Naive thymus-derived CD4-positive, alpha-beta T cell (primary cell): ENCODE measurements around the gene ZNF556. TPM values are rescaled to one million over a fixed set of nuclear protein-coding genes. Genes with fewer than 3 reads are reported as not detected.

ENCODE experiments used
- ATAC-seq: fragments of 150-1000 bp; cut with Tn5 transposase; 2 replicates; pipeline ENCODE4 v1.10.0; 2021; ENCODE audit warnings: mild to moderate bottlenecking, moderate library complexity
- CTCF ChIA-PET: fragments of 350-600 bp; sonication (Branson Sonifier 250); formaldehyde crosslinking; loops from one replicate; lab custom pipeline; 2021; ENCODE audit warnings: antibody characterized with exemption; lab: Charles Lee
- POLR2A ChIA-PET: fragments of 350-600 bp; sonication (Branson Sonifier 250); formaldehyde crosslinking; loops from one replicate; lab custom pipeline; 2021; ENCODE audit warnings: antibody characterized with exemption, inconsistent platforms; lab: Charles Lee
- DNase-seq, 9 donors: peaks; one replicate each; pipeline versions ENCODE4 v3.0.0 to v3.0.0-alpha.2; 2020 to 2022; ENCODE audit warnings: mixed read lengths in 1 of 9
- H3K27ac ChIP-seq: one replicate; pipeline ENCODE4 v1.7.0; 2013; ENCODE audit warnings: mild to moderate bottlenecking, low read depth, low read length, moderate library complexity
- H3K27me3 ChIP-seq, 2 donors: one replicate each; pipeline ENCODE4 v1.7.0; 2013; ENCODE audit warnings: low read length in 2 of 2, mild to moderate bottlenecking in 2 of 2, moderate library complexity in 2 of 2; ENCODE audit not compliant: control insufficient read depth in 2 of 2, insufficient read depth in 2 of 2
- H3K36me3 ChIP-seq, 3 experiments: 1 replicate in 2 of 3; 2 replicates in 1 of 3; pipeline ENCODE4 v1.7.0; 2013; ENCODE audit warnings: low read length in 3 of 3, mild to moderate bottlenecking in 3 of 3, moderate library complexity in 1 of 3; ENCODE audit not compliant: insufficient read depth in 3 of 3, control insufficient read depth in 2 of 3
- H3K4me1 ChIP-seq, 2 donors: one replicate each; pipeline ENCODE4 v1.7.0; 2013; ENCODE audit warnings: low read length in 2 of 2, mild to moderate bottlenecking in 2 of 2, moderate library complexity in 1 of 2; ENCODE audit not compliant: control insufficient read depth in 2 of 2, insufficient read depth in 2 of 2
- H3K4me3 ChIP-seq: 2 replicates; pipeline ENCODE4 v1.7.0; 2013; ENCODE audit warnings: mild to moderate bottlenecking, low read length
- H3K9me3 ChIP-seq, 3 experiments: 1 replicate in 2 of 3; 2 replicates in 1 of 3; pipeline ENCODE4 v1.7.0; 2013; ENCODE audit warnings: low read length in 3 of 3; ENCODE audit not compliant: control insufficient read depth in 2 of 3
- H3K27ac Mint-ChIP-seq, 9 donors: one replicate each; pipeline ENCODE4 v1.8.0; 2020 to 2022; ENCODE audit warnings: mixed read lengths in 9 of 9, mild to moderate bottlenecking in 8 of 9, moderate library complexity in 5 of 9, inconsistent platforms in 2 of 9
- H3K27me3 Mint-ChIP-seq, 5 donors: one replicate each; pipeline ENCODE4 v1.8.0; 2021 to 2022; ENCODE audit warnings: mixed read lengths in 5 of 5, mild to moderate bottlenecking in 1 of 5
- H3K36me3 Mint-ChIP-seq, 5 donors: one replicate each; pipeline ENCODE4 v1.8.0; 2020 to 2022; ENCODE audit warnings: mixed read lengths in 5 of 5, mild to moderate bottlenecking in 3 of 5, inconsistent platforms in 1 of 5
- H3K4me1 Mint-ChIP-seq, 7 donors: one replicate each; pipeline ENCODE4 v1.8.0; 2020 to 2022; ENCODE audit warnings: mixed read lengths in 7 of 7, mild to moderate bottlenecking in 3 of 7, inconsistent platforms in 1 of 7
- H3K4me3 Mint-ChIP-seq, 10 donors: one replicate each; pipeline ENCODE4 v1.8.0; 2020 to 2022; ENCODE audit warnings: mild to moderate bottlenecking in 10 of 10, mixed read lengths in 10 of 10, moderate library complexity in 6 of 10, inconsistent platforms in 2 of 10
- H3K9me3 Mint-ChIP-seq, 11 donors: one replicate each; pipeline ENCODE4 v1.8.0; 2020 to 2022; ENCODE audit warnings: mixed read lengths in 11 of 11, mild to moderate bottlenecking in 4 of 11, inconsistent platforms in 1 of 11, moderate library complexity in 1 of 11
- intact Hi-C, 2 donors: fragments of 100-400 bp; cut with micrococcal nuclease; formaldehyde crosslinking; loops; one replicate each; pipeline ENCODE4 v1.15.1; 2023
- polyA plus RNA-seq, 2 donors: library from polyadenylated mRNA; unstranded; fragments of 300-500 nt; fragmentation: Illumina TruSeq; gene quantifications; one replicate each; pipeline ENCODE4 v1.2.3, GENCODE V29; 2021
- total RNA-seq, 6 experiments: library from RNA in 5 of 6; stranded (reverse) in 5 of 6; gene quantifications; 1 replicate in 5 of 6; 2 replicates in 1 of 6; pipeline ENCODE4 v1.2.3 and lab custom pipeline; 2021 to 2026

ZNF556 gene
- total and polyA plus RNA-seq, 7 experiments from 2014 or later = not detected

GRCh38 chr19:2906631-2907195 is 39.6 kb downstream of the ZNF556 start:
- Histone ChIP-seq H3K4me1 (peaks cover 0 to 2% of the 10 kb centered on the region in 2 donors), H3K27ac (no peak overlapping the region), H3K36me3 (peaks cover 0 to 4% (median 0%) of the 10 kb centered on the region in 3 experiments), H3K27me3 (no peaks in the 10 kb centered on the region), H3K4me3 (no peak overlapping the region), H3K9me3 (no peaks in the 10 kb centered on the region)
- ChIA-PET POLR2A (no interaction called here), CTCF (no interaction called here)
- intact Hi-C loops = no loop called here
- Mint-ChIP-seq H3K27me3 (no peaks in the 10 kb centered on the region), H3K4me3 (no peak overlapping the region), H3K27ac (no peak overlapping the region), H3K36me3 (peaks cover 0 to 20% (median 12%) of the 10 kb centered on the region in 5 donors), H3K4me1 (peaks cover 7 to 36% (median 29%) of the 10 kb centered on the region in 7 donors), H3K9me3 (peaks cover 0 to 19% (median 0%) of the 10 kb centered on the region in 11 donors)
- DNase-seq = no peak
- no peak for ATAC-seq

- peaks cover 3 to 24% (median 15%) of the 10 kb centered on the region in 7 donors for H3K4me1 Mint-ChIP-seq
- Histone ChIP-seq H3K4me1 (no peaks in the 10 kb centered on the region), H3K9me3 (peaks cover 0 to 6% (median 0%) of the 10 kb centered on the region in 3 experiments), H3K27me3 (no peaks in the 10 kb centered on the region), H3K27ac (no peak overlapping the region), H3K4me3 (no peak overlapping the region), H3K36me3 (peaks cover 4 to 20% (median 8%) of the 10 kb centered on the region in 3 experiments)
- H3K4me3 Mint-ChIP-seq = no peak overlapping the region
- ChIA-PET POLR2A (no interaction called here), CTCF (no interaction called here)
- H3K36me3 Mint-ChIP-seq = peaks cover 10 to 59% (median 43%) of the 10 kb centered on the region in 5 donors
- H3K9me3 Mint-ChIP-seq = peaks cover 0 to 47% (median 8%) of the 10 kb centered on the region in 11 donors
- no peak overlapping the region for H3K27ac Mint-ChIP-seq
- H3K27me3 Mint-ChIP-seq = no peaks in the 10 kb centered on the region
- DNase-seq = no peak
- intact Hi-C loops = no loop called here
- ATAC-seq = no peak
Observed at GRCh38 chr19:2912306-2912705, 45.2 kb downstream of the ZNF556 start.

GRCh38 chr19:2917275-2918184 is 50.4 kb downstream of the ZNF556 start:
- H3K4me1 ChIP-seq = no peaks in the 10 kb centered on the region
- intact Hi-C loops = no loop called here
- Mint-ChIP-seq H3K27me3 (no peaks in the 10 kb centered on the region), H3K4me3 (peak overlapping the region in 1 of 10 donors; percentile 44), H3K4me1 (peaks cover 0 to 1% (median 0%) of the 10 kb centered on the region in 7 donors), H3K9me3 (peaks cover 0 to 39% (median 16%) of the 10 kb centered on the region in 11 donors), H3K27ac (no peak overlapping the region), H3K36me3 (peaks cover 18 to 59% (median 43%) of the 10 kb centered on the region in 5 donors)
- DNase-seq = no peak
- H3K4me3 ChIP-seq = no peak overlapping the region
- H3K27ac ChIP-seq = no peak overlapping the region
- H3K27me3 ChIP-seq = no peaks in the 10 kb centered on the region
- POLR2A ChIA-PET = no interaction called here
- peaks cover 9 to 34% (median 12%) of the 10 kb centered on the region in 3 experiments for H3K36me3 ChIP-seq
- CTCF ChIA-PET = no interaction called here
- ATAC-seq = no peak
- H3K9me3 ChIP-seq = peaks cover 0 to 14% (median 4%) of the 10 kb centered on the region in 3 experiments

GRCh38 chr19:2922987-2923386 is 55.9 kb downstream of the ZNF556 start:
- H3K9me3 Mint-ChIP-seq = peaks cover 0 to 25% (median 2%) of the 10 kb centered on the region in 11 donors
- ChIA-PET POLR2A (interaction anchor here (0.6 kb wide), 1 partner anchor 167 kb away, joined by 3 read pairs; no protein-coding TSS in a partner anchor), CTCF (interaction anchor here (1.3 kb wide), 1 partner anchor 1097 kb away, joined by 4 read pairs; no protein-coding TSS in a partner anchor)

GRCh38 chr19:2923510-2923909 is 56.4 kb downstream of the ZNF556 start:
- POLR2A ChIA-PET = interaction anchor here (0.6 kb wide), 2 partner anchors 9 to 166 kb away, joined by 3 read pairs; no protein-coding TSS in a partner anchor
- ATAC-seq (no peak), DNase-seq (no peak)
- H3K27me3 ChIP-seq = no peaks in the 10 kb centered on the region
- H3K4me3 ChIP-seq = no peak overlapping the region
- H3K4me1 ChIP-seq = no peaks in the 10 kb centered on the region
- H3K9me3 Mint-ChIP-seq = peaks cover 0 to 23% (median 0%) of the 10 kb centered on the region in 11 donors
- no peaks in the 10 kb centered on the region for H3K9me3 ChIP-seq
- CTCF ChIA-PET = interaction anchor here (1.3 kb wide), 1 partner anchor 1097 kb away, joined by 4 read pairs; no protein-coding TSS in a partner anchor
- H3K27ac ChIP-seq = no peak overlapping the region
- H3K27ac Mint-ChIP-seq = no peak overlapping the region
- H3K36me3 ChIP-seq = peaks cover 0 to 3% (median 0%) of the 10 kb centered on the region in 3 experiments
- no peak overlapping the region for H3K4me3 Mint-ChIP-seq
- no peaks in the 10 kb centered on the region for H3K27me3 Mint-ChIP-seq
- H3K4me1 Mint-ChIP-seq = no peaks in the 10 kb centered on the region
- intact Hi-C loops = no loop called here
- H3K36me3 Mint-ChIP-seq = peaks cover 0 to 24% (median 8%) of the 10 kb centered on the region in 5 donors

More at GRCh38 chr19:2922987-2923386, 55.9 kb downstream of the ZNF556 start:
- Histone ChIP-seq H3K27me3 (no peaks in the 10 kb centered on the region), H3K36me3 (peaks cover 0 to 7% (median 3%) of the 10 kb centered on the region in 3 experiments), H3K4me1 (no peaks in the 10 kb centered on the region), H3K4me3 (no peak overlapping the region), H3K9me3 (peaks cover 0 to 1% (median under 1%) of the 10 kb centered on the region in 3 experiments), H3K27ac (no peak overlapping the region)
- no peak overlapping the region for H3K27ac Mint-ChIP-seq
- no peaks in the 10 kb centered on the region for H3K27me3 Mint-ChIP-seq
- DNase-seq = no peak
- no peak for ATAC-seq
- H3K4me3 Mint-ChIP-seq = no peak overlapping the region
- H3K36me3 Mint-ChIP-seq = peaks cover 2 to 28% (median 11%) of the 10 kb centered on the region in 5 donors
- no peaks in the 10 kb centered on the region for H3K4me1 Mint-ChIP-seq
- intact Hi-C loops = no loop called here

GRCh38 chr19:2926341-2927031 is 59.4 kb downstream of the ZNF556 start:
- H3K4me3 ChIP-seq = no peak overlapping the region
- DNase-seq (no peak), ATAC-seq (no peak)
- CTCF ChIA-PET = no interaction called here
- no peaks in the 10 kb centered on the region for H3K27me3 Mint-ChIP-seq
- intact Hi-C loops = no loop called here
- peaks cover 9 to 19% (median 11%) of the 10 kb centered on the region in 5 donors for H3K36me3 Mint-ChIP-seq
- peaks cover 5 to 23% (median 10%) of the 10 kb centered on the region in 11 donors for H3K9me3 Mint-ChIP-seq
- no peak overlapping the region for H3K27ac Mint-ChIP-seq
- H3K27ac ChIP-seq = no peak overlapping the region
- H3K27me3 ChIP-seq = no peaks in the 10 kb centered on the region
- H3K4me3 Mint-ChIP-seq = no peak overlapping the region
- H3K36me3 ChIP-seq = no peaks in the 10 kb centered on the region
- POLR2A ChIA-PET = no interaction called here
- peaks cover 0 to 6% (median 0%) of the 10 kb centered on the region in 3 experiments for H3K9me3 ChIP-seq
- no peaks in the 10 kb centered on the region for H3K4me1 ChIP-seq
- H3K4me1 Mint-ChIP-seq = no peaks in the 10 kb centered on the region
